22Rv1 (cell line): ENCODE results near the gene ADGRA1.

Source experiments
- ZFX ChIP-seq: fragments of 450-650 bp; IDR thresholded peaks from 2 replicates; pipeline ENCODE4 v1.6.1; 2017; ENCODE audit warnings: antibody characterized with exemption, borderline replicate concordance
- TF ChIP-seq, protein P1 (sequence below): fragments of 450-650 bp; IDR thresholded peaks from 2 replicates; pipeline ENCODE4 v1.5.1; 2017; ENCODE audit warnings: mild to moderate bottlenecking

DNA sequence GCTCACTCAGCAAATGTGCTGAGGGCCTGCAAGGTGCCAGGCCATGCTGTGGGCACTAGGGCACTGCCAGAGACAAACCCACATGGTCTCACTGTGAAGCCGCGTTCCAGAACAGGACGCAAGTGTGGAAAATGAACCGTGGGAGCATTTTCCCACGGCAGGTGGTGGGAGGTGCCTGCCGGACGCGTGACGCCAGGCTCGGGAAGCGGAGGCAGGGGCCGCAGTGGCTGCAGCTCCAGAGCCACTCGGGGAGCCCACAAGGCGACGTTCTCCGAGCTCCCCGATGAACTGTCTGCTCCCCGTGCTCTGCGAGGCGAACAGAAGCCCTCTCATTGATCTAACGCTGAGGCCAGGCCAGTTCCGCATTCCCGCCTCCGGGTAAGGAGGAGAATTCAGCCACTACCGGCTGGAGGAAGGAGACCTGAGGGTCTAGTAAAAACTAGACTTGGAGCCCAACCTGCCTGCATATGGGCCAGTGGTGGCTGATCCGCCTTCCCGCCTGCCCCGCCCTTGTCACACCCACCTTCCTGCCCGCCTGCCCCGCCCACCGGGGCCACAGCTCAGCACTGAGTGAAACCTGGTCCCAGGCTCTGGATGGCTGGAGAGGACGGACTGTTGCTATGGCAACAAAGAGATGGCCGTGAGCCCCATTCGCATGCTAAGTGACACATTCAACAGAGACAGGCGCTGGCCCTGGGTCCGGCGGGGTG lies 13.1 kb downstream of the ADGRA1 start:
- TF ChIP-seq, protein P1, sequence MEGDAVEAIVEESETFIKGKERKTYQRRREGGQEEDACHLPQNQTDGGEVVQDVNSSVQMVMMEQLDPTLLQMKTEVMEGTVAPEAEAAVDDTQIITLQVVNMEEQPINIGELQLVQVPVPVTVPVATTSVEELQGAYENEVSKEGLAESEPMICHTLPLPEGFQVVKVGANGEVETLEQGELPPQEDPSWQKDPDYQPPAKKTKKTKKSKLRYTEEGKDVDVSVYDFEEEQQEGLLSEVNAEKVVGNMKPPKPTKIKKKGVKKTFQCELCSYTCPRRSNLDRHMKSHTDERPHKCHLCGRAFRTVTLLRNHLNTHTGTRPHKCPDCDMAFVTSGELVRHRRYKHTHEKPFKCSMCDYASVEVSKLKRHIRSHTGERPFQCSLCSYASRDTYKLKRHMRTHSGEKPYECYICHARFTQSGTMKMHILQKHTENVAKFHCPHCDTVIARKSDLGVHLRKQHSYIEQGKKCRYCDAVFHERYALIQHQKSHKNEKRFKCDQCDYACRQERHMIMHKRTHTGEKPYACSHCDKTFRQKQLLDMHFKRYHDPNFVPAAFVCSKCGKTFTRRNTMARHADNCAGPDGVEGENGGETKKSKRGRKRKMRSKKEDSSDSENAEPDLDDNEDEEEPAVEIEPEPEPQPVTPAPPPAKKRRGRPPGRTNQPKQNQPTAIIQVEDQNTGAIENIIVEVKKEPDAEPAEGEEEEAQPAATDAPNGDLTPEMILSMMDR = no peak
- no peak for TF ChIP-seq ZFX
